Measurements from ENCODE around the gene UTF1.
A peak's percentile ranks its signal among the peaks of the same experiment; 100 is the strongest.
"Not testable (repeated sequence)": the region's sequence is repeated elsewhere in the genome, so short reads cannot be mapped to it uniquely, and the experiment has no call there.

UTF1 gene

GRCh38 chr10:133261726-133262325 is 31.8 kb downstream of the UTF1 start:
- peak; percentile 65 to 77 for DNase-seq (ENCODE audit: low read depth in 1 of 2, low spot score in 1 of 2)
- in situ Hi-C loops (cut with HindIII; ENCODE audit: low pct_unique_long_range_greater_than_20kb, low sequenced_read_pairs), result no loop called here
- no peak for TF ChIP-seq JUND (IDR thresholded peaks at IDR 0.05; ENCODE audit: low read depth)

GRCh38 chr10:133262696-133263095 is 32.7 kb downstream of the UTF1 start:
- no peak for TF ChIP-seq JUND (IDR thresholded peaks at IDR 0.05; ENCODE audit: low read depth)
- in situ Hi-C loops (cut with HindIII; ENCODE audit: low pct_unique_long_range_greater_than_20kb, low sequenced_read_pairs), result no loop called here
- DNase-seq (ENCODE audit: low read depth in 1 of 2, low spot score in 1 of 2), result no peak

- no peak for TF ChIP-seq JUND (IDR thresholded peaks at IDR 0.05; ENCODE audit: low read depth)
- DNase-seq (ENCODE audit: low read depth in 1 of 2, low spot score in 1 of 2), result no peak
- in situ Hi-C loops (cut with HindIII; ENCODE audit: low pct_unique_long_range_greater_than_20kb, low sequenced_read_pairs), result no loop called here
These were observed 33.7 kb downstream of the UTF1 start for GRCh38 chr10:133263674-133264073.

- no peak for TF ChIP-seq JUND (IDR thresholded peaks at IDR 0.05; ENCODE audit: low read depth)
- no peak for DNase-seq (ENCODE audit: low read depth in 1 of 2, low spot score in 1 of 2)
- in situ Hi-C loops (cut with HindIII; ENCODE audit: low pct_unique_long_range_greater_than_20kb, low sequenced_read_pairs), result no loop called here
These were observed 34.4 kb downstream of the UTF1 start for GRCh38 chr10:133264461-133264860.

- in situ Hi-C loops (cut with HindIII; ENCODE audit: low pct_unique_long_range_greater_than_20kb, low sequenced_read_pairs); DNase-seq (ENCODE audit: low read depth in 1 of 2, low spot score in 1 of 2): not testable (repeated sequence)
These were observed 35.0 kb downstream of the UTF1 start for GRCh38 chr10:133265052-133265451.

DNA sequence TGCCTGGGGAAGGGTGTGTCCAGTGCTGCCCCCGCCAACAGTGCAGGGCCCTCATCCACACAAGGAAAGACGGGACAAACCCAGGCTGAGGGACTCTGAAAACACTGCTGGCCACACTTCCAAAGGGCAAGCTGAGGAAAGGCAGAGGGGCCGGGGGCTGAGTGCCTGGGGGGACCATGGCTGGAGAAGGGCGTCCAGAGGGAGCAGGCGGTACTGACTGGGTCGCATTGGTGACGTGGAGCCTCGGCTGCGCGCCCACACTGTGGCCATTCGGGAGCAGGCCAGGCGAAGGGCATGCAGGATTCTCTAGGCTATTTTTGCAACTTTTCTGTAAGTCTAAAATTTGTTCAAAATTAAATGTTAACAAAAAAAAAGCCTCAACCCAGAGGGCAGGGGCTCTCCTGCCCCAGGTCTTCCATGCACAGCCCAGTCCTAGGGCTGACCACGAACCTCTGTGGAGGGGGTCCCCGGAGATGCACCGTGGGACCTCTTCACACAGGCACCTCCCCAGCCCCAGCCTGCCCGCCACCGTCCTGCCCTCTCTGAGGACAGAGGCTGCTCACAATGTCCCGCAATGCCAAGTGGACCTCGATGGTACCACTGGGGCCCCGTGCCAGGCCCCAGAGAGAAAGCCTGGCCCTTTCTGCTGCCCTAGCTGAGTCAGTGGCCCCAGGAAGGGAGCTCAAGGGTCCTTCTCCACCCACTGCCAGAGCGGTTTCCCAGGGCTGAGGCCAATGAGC is 36.2 kb downstream of the UTF1 start:
- DNase-seq (ENCODE audit: low read depth in 1 of 2, low spot score in 1 of 2), result no peak
- no peak for TF ChIP-seq JUND (IDR thresholded peaks at IDR 0.05; ENCODE audit: low read depth)
- in situ Hi-C loops (cut with HindIII; ENCODE audit: low pct_unique_long_range_greater_than_20kb, low sequenced_read_pairs), result no loop called here

DNA sequence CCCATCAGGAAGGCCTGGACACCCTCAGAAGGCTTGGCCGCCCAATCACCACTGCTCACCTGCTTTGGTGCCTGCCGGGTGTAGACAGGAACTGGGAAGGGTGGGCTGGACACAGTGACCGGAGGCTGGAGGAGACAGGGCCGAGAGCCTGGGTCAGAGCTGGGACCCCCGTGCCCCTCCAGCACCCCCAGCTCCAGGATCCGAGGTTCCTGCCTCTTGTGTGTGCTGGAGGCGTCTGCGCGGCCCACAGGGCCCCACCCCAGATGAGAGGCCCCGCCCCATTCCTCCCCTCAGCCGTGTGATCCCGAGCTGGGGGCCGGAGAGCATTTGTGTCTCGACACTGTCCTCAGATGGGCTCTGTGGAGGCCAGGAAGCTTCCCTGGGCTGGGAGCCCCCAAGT is 37.3 kb downstream of the UTF1 start:
- DNase-seq (ENCODE audit: low read depth in 1 of 2, low spot score in 1 of 2), result no peak
- TF ChIP-seq JUND (IDR thresholded peaks at IDR 0.05; ENCODE audit: low read depth), result no peak
- in situ Hi-C loops (cut with HindIII; ENCODE audit: low pct_unique_long_range_greater_than_20kb, low sequenced_read_pairs), result no loop called here

DNA sequence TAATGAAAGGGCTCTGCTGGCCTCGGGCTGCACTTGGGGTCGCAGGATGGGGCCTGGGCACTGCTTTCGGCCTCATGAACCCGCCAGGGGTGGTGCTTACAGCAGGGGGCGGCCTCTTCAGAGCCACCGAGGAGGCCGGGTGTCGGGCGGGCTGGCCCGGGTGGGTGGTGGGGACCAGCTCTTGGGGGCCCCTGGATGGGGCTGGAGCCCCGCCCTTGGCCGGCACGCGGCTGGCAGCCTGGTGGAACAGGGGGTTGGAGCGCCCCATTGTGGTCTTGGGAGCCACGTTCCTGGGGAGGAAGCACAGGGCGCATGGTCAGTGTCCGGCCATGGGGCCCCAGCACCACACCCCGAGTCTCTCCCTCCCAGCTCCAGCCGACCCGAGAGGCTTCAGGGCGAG is 37.8 kb downstream of the UTF1 start:
- no peak for DNase-seq (ENCODE audit: low read depth in 1 of 2, low spot score in 1 of 2)

DNA sequence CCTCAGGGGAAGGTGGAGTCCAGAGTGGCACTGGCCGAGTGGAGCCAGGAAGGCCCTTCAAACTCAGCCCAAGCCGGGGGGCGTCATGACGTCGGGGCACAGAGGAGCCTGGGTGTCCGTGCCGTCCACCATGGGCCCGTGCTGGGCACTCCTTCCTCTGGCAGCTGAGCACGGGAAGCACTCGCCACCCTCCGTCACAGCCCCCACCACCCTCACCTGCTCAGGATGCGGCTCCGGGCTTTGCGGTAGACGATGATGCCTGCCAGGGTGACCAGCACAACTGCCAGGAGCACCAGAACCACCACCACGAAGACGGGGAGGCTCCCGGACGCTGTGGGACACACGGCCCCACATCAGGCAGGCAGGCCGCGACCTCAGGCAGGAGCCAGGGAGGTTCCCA is 38.5 kb downstream of the UTF1 start:
- no peak for DNase-seq (ENCODE audit: low read depth in 1 of 2, low spot score in 1 of 2)
- no peak for TF ChIP-seq JUND (IDR thresholded peaks at IDR 0.05; ENCODE audit: low read depth)
- in situ Hi-C loops (cut with HindIII; ENCODE audit: low pct_unique_long_range_greater_than_20kb, low sequenced_read_pairs), result no loop called here

More for the DNA sequence above, 37.8 kb downstream of the UTF1 start:
- TF ChIP-seq JUND (IDR thresholded peaks at IDR 0.05; ENCODE audit: low read depth), result no peak
- in situ Hi-C loops (cut with HindIII; ENCODE audit: low pct_unique_long_range_greater_than_20kb, low sequenced_read_pairs), result no loop called here

GRCh38 chr10:133269367-133269766 is 39.4 kb downstream of the UTF1 start:
- DNase-seq (ENCODE audit: low read depth in 1 of 2, low spot score in 1 of 2), result no peak
- TF ChIP-seq JUND (IDR thresholded peaks at IDR 0.05; ENCODE audit: low read depth), result no peak
- in situ Hi-C loops (cut with HindIII; ENCODE audit: low pct_unique_long_range_greater_than_20kb, low sequenced_read_pairs), result no loop called here

GRCh38 chr10:133270204-133270603 is 40.2 kb downstream of the UTF1 start:
- in situ Hi-C loops (cut with HindIII; ENCODE audit: low pct_unique_long_range_greater_than_20kb, low sequenced_read_pairs), result no loop called here
- TF ChIP-seq JUND (IDR thresholded peaks at IDR 0.05; ENCODE audit: low read depth), result no peak
- no peak for DNase-seq (ENCODE audit: low read depth in 1 of 2, low spot score in 1 of 2)

DNA sequence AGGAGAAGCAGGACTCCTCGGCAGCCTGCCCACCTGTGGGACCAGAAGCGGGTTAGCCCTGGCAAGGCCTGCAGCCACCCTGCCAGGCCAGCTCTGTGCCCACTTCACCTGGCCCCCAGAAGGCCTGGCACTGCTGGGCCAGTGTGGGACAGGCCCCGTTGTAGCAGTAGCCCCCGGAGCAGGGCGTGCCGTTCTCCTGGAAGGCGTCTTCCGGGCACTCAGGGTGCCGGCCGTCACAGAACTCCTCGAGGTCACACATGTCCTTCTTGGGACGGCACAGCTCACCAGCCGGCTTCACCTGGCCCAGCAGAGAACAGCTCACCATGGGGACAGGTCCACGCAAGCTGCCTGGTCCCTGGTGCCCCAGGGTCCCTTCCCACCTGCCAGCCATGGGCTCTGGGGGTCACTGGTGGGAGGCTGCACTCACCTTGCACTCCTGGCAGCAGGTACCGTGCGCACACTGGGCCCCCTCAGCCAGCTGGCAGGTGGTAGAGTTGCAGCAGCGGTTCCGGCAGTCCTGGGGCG is 40.8 kb downstream of the UTF1 start:
- in situ Hi-C loops (cut with HindIII; ENCODE audit: low pct_unique_long_range_greater_than_20kb, low sequenced_read_pairs), result no loop called here
- no peak for DNase-seq (ENCODE audit: low read depth in 1 of 2, low spot score in 1 of 2)
- no peak for TF ChIP-seq JUND (IDR thresholded peaks at IDR 0.05; ENCODE audit: low read depth)

DNA sequence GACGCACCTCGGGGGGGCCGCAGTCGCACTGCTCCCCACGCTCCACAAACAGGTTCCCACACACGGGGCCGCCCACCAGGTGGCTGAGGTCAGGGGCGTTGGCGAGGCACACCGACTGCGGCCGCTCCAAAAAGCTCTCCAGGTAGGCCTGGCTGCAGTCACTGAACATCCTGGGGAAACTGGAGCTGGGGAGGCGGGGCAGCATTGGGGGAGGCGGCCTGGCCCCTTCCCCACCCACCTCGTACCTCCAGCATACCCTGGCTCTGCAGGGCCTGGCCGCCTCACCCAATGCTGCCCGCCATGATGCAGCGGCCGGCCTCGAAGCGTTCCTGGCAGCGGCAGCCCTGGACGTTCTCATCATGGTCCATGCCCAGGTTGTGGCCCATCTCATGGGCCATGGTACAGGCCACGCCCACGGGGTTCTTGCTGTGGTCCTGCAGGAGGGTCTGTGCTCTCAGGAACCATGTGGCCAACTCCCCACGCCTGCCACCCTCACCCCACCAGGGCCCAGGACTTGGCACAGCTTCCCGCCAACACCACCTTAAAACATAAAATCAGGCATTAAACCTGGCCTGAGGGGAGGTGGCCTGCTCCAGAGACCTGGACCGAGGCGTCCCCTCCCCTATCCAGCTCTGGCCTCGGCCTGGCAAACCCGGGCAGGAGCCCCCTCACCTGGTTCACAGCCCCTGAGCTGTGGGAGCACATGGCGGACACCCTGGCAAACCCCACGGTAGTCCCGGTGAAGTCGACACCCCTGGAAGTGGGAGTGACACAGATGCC is 41.7 kb downstream of the UTF1 start:
- in situ Hi-C loops (cut with HindIII; ENCODE audit: low pct_unique_long_range_greater_than_20kb, low sequenced_read_pairs), result no loop called here
- no peak for TF ChIP-seq JUND (IDR thresholded peaks at IDR 0.05; ENCODE audit: low read depth)
- DNase-seq (ENCODE audit: low read depth in 1 of 2, low spot score in 1 of 2), result no peak

Data from T47D (cell line).